ENCODE results near the gene CCL23.

DNA sequence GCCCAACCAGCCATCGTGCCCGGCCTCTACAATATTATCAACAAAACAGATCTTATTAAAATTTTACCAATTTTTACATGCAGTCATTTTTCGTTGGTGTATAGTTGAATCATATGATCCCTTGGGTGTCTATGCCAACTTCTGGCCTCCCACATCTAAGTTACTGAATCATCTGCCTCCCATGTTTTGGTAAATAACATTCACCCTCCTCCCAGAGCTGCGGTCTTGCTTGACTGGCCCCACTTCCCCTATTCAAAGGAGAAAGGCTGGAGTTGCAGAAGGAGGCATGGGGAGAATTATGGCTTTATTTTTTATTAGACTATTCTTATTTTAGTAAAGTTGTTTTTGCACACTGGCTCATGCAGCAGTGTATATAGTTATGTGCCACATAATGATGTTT, 18.5 kb upstream of the CCL23 start:
- TF ChIP-seq, protein P1, sequence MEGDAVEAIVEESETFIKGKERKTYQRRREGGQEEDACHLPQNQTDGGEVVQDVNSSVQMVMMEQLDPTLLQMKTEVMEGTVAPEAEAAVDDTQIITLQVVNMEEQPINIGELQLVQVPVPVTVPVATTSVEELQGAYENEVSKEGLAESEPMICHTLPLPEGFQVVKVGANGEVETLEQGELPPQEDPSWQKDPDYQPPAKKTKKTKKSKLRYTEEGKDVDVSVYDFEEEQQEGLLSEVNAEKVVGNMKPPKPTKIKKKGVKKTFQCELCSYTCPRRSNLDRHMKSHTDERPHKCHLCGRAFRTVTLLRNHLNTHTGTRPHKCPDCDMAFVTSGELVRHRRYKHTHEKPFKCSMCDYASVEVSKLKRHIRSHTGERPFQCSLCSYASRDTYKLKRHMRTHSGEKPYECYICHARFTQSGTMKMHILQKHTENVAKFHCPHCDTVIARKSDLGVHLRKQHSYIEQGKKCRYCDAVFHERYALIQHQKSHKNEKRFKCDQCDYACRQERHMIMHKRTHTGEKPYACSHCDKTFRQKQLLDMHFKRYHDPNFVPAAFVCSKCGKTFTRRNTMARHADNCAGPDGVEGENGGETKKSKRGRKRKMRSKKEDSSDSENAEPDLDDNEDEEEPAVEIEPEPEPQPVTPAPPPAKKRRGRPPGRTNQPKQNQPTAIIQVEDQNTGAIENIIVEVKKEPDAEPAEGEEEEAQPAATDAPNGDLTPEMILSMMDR (IDR thresholded peaks at IDR 0.05 in 4 of 5, conservative IDR thresholded peaks at IDR 0.05 in 1 of 5) = no peak
- TF ChIP-seq POLR2A (IDR thresholded peaks at IDR 0.05) = no peak
